Spinal cord (tissue), 10 donors: ENCODE measurements around the gene CARD8. TPM values are rescaled to one million over a fixed set of nuclear protein-coding genes. Genes with fewer than 3 reads are reported as not detected.

Source experiments
- DNase-seq, 6 donors: peaks; one replicate each; pipeline versions ENCODE4 v3.0.0 to v3.0.0-alpha.2; 2013 to 2015; ENCODE audit warnings: low spot score in 6 of 6, low read depth in 4 of 6
- H3K27ac ChIP-seq: one replicate; pipeline ENCODE4 v1.5.1; 2013; ENCODE audit warnings: low read depth, low read length, control low read depth
- H3K27me3 ChIP-seq: one replicate; pipeline ENCODE4 v1.6.1; 2013; ENCODE audit warnings: low read length; ENCODE audit not compliant: control insufficient read depth, insufficient read depth
- H3K36me3 ChIP-seq: one replicate; pipeline ENCODE4 v1.6.1; 2013; ENCODE audit warnings: low read length; ENCODE audit not compliant: control insufficient read depth, insufficient read depth
- H3K4me1 ChIP-seq: one replicate; pipeline ENCODE4 v1.6.1; 2013; ENCODE audit warnings: low read length; ENCODE audit not compliant: control insufficient read depth, insufficient read depth
- H3K4me3 ChIP-seq: one replicate; pipeline ENCODE4 v1.5.1; 2013; ENCODE audit warnings: low read depth, low read length, control low read depth
- H3K9me3 ChIP-seq: one replicate; pipeline ENCODE4 v1.6.1; 2013; ENCODE audit warnings: low read length; ENCODE audit not compliant: control insufficient read depth, insufficient read depth
- whole genome bisulfite sequencing: methylation state at CpG from one replicate; pipeline ENCODE4 v1.1.5; 2013; ENCODE audit warnings: missing lambda C conversion rate; ENCODE audit not compliant: insufficient coverage; 5-methylcytosine and 5-hydroxymethylcytosine counted together
- polyA plus RNA-seq, 2 donors: library from polyadenylated mRNA; unstranded; fragments of 120-200 nt; gene quantifications; one replicate each; pipeline ENCODE4 v1.2.1, GENCODE V29; 2013; ENCODE audit not compliant: insufficient read length in 2 of 2
- total RNA-seq, 2 donors: library from RNA; depleted of rRNA in 1 of 2; stranded (reverse); fragments of 120-200 nt in 1 of 2; fragments of >200 nt in 1 of 2; gene quantifications; one replicate each; pipeline versions ENCODE4 v1.2.3 to v1.2.4, GENCODE V29; 2013 to 2014
- donor health status: healthy.

The CARD8 gene
- total and polyA plus RNA-seq, 4 donors = 35.8 to 48.4 (median 44.2) TPM

DNA sequence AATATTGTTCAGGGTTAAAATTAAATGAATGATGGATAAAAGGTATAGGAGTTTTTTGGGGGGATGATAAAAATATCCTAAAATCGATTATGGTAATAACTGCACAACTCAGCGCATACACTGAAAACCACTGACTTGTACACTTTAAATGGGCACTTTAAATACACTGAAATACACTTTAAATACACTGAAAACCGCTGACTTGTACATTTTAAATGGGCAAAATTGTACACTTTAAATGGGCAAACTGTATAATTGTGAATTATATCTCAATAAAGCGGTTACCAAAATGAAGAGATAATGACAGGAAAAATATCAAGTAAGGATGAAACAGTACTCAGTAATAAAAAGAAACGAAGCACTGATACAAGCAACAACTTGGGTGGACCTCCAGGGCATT is 87.0 kb downstream of the CARD8 start:
- DNase-seq = no peak
- WGBS = no CpG with 5 or more reads among the region's 5 CpGs
- H3K9me3 ChIP-seq = no peaks in the 10 kb centered on the region
- H3K27ac ChIP-seq = no peak overlapping the region
- H3K4me3 ChIP-seq = no peak overlapping the region
- H3K27me3 ChIP-seq = no peaks in the 10 kb centered on the region
- peaks cover 12% of the 10 kb centered on the region for H3K4me1 ChIP-seq
- peaks cover 33% of the 10 kb centered on the region for H3K36me3 ChIP-seq

- WGBS = 94% methylated on average over 12 of the region's 12 CpGs
- H3K4me1 ChIP-seq = no peaks in the 10 kb centered on the region
- no peak overlapping the region for H3K27ac ChIP-seq
- H3K9me3 ChIP-seq = no peaks in the 10 kb centered on the region
- peaks cover 59% of the 10 kb centered on the region for H3K36me3 ChIP-seq
- no peaks in the 10 kb centered on the region for H3K27me3 ChIP-seq
- no peak overlapping the region for H3K4me3 ChIP-seq
- DNase-seq = no peak
Measured at GRCh38 chr19:48158210-48158790, 97.4 kb downstream of the CARD8 start.

Other genes with a start within 250 kb of the CARD8 start
- gene CABP5, start 211.8 kb downstream of the CARD8 start, total RNA-seq = not detected
- not detected for gene CABP5, start 211.8 kb downstream of the CARD8 start, polyA plus RNA-seq
- 10 to 100 TPM; 10.4 to 24.8 TPM for gene PLA2G4C, start 145.1 kb downstream of the CARD8 start, total RNA-seq
- 10 to 100 TPM; 12.1 to 16.3 TPM for gene PLA2G4C, start 145.1 kb downstream of the CARD8 start, polyA plus RNA-seq
- 10 to 100 TPM; 21.7 to 37.3 TPM for gene LIG1, start 85.6 kb downstream of the CARD8 start, total RNA-seq
- 10 to 100 TPM; 65.1 to 75.7 TPM for gene LIG1, start 85.6 kb downstream of the CARD8 start, polyA plus RNA-seq
- gene ZSWIM9, start 85.2 kb downstream of the CARD8 start, total RNA-seq = 1 to 10 TPM; 1.8 to 2.0 TPM
- 10 to 100 TPM; 10.3 to 13.2 TPM for gene ZSWIM9, start 85.2 kb downstream of the CARD8 start, polyA plus RNA-seq
- 10 to 100 TPM in 1 of 2 donors, 1 to 10 TPM in 1; 7.2 to 13.6 TPM for gene ZNF114, start 14.2 kb upstream of the CARD8 start, total RNA-seq
- 1 to 10 TPM; 6.2 to 6.3 TPM for gene ZNF114, start 14.2 kb upstream of the CARD8 start, polyA plus RNA-seq
- 10 to 100 TPM; 31.6 to 77.1 TPM for gene EMP3, start 69.6 kb upstream of the CARD8 start, total RNA-seq
- gene EMP3, start 69.6 kb upstream of the CARD8 start, polyA plus RNA-seq = 10 to 100 TPM; 29.7 to 64.9 TPM
- 1 to 10 TPM; 3.5 to 6.7 TPM for gene TMEM143, start 108.0 kb upstream of the CARD8 start, total RNA-seq
- gene TMEM143, start 108.0 kb upstream of the CARD8 start, polyA plus RNA-seq = 10 to 100 TPM; 10.0 to 14.7 TPM
- not detected for gene SYNGR4, start 108.5 kb upstream of the CARD8 start, total RNA-seq
- under 1 TPM; 0.35 to 0.76 TPM for gene SYNGR4, start 108.5 kb upstream of the CARD8 start, polyA plus RNA-seq
- 10 to 100 TPM; 44.6 to 86.8 TPM for gene KDELR1, start 135.6 kb upstream of the CARD8 start, total RNA-seq
- gene KDELR1, start 135.6 kb upstream of the CARD8 start, polyA plus RNA-seq = 100 to 1,000 TPM; 125 to 141 TPM
- gene GRIN2D, start 137.8 kb upstream of the CARD8 start, total RNA-seq = 1 to 10 TPM; 2.6 to 6.3 TPM
- 10 to 100 TPM; 30.9 to 32.0 TPM for gene GRIN2D, start 137.8 kb upstream of the CARD8 start, polyA plus RNA-seq
- 10 to 100 TPM; 10.5 to 23.4 TPM for gene GRWD1, start 190.1 kb upstream of the CARD8 start, total RNA-seq
- 10 to 100 TPM; 22.0 to 29.9 TPM for gene GRWD1, start 190.1 kb upstream of the CARD8 start, polyA plus RNA-seq
- 1 to 10 TPM in 1 of 2 donors, under 1 TPM in 1; 0.61 to 1.4 TPM for gene KCNJ14, start 199.7 kb upstream of the CARD8 start, total RNA-seq
- 1 to 10 TPM; 1.2 to 2.1 TPM for gene KCNJ14, start 199.7 kb upstream of the CARD8 start, polyA plus RNA-seq
- 10 to 100 TPM; 29.9 to 49.8 TPM for gene CYTH2, start 213.5 kb upstream of the CARD8 start, total RNA-seq
- gene CYTH2, start 213.5 kb upstream of the CARD8 start, polyA plus RNA-seq = 100 to 1,000 TPM in 1 of 2 donors, 10 to 100 TPM in 1; 98.0 to 109 TPM